NCI-H526 treated with DMSO at 0.1 percent for 48 hours (cell line): Measurements from ENCODE around the gene PPFIBP2.
"Not testable (repeated sequence)": the region's sequence is repeated elsewhere in the genome, so short reads cannot be mapped to it uniquely, and the experiment has no call there.

ENCODE experiments used
- DNase-seq: peaks from one replicate; lab custom pipeline; 2025; lab: John Stamatoyannopoulos, UW

Gene PPFIBP2

GRCh38 chr11:7499081-7499480 is 14.7 kb upstream of the PPFIBP2 start:
- DNase-seq = no peak

GRCh38 chr11:7500251-7500650 is 13.5 kb upstream of the PPFIBP2 start:
- DNase-seq = no peak

- no peak for DNase-seq
Observed at GRCh38 chr11:7501251-7501650, 12.5 kb upstream of the PPFIBP2 start.

- no peak for DNase-seq
Observed at GRCh38 chr11:7501894-7502293, 11.9 kb upstream of the PPFIBP2 start.

- DNase-seq = no peak
Observed at GRCh38 chr11:7506243-7506642, 7.6 kb upstream of the PPFIBP2 start.

GRCh38 chr11:7508087-7508486 is 5.7 kb upstream of the PPFIBP2 start:
- no peak for DNase-seq

GRCh38 chr11:7509966-7510365 is 3.8 kb upstream of the PPFIBP2 start:
- DNase-seq = no peak

- no peak for DNase-seq
Observed at GRCh38 chr11:7511401-7511800, 2.4 kb upstream of the PPFIBP2 start.

- no peak for DNase-seq
Observed at GRCh38 chr11:7512525-7513233, 1.1 kb upstream of the PPFIBP2 start.

GRCh38 chr11:7514099-7514591 is 346 bp downstream of the PPFIBP2 start:
- DNase-seq = peak; percentile 47

- DNase-seq = no peak
Observed at GRCh38 chr11:7515447-7515886, 1.7 kb downstream of the PPFIBP2 start.

- no peak for DNase-seq
Observed at GRCh38 chr11:7516475-7516874, 2.7 kb downstream of the PPFIBP2 start.

GRCh38 chr11:7517743-7518142 is 3.9 kb downstream of the PPFIBP2 start:
- DNase-seq = not testable (repeated sequence)

- DNase-seq = no peak
Observed at GRCh38 chr11:7518811-7519562, 5.2 kb downstream of the PPFIBP2 start.

- no peak for DNase-seq
Observed at GRCh38 chr11:7520011-7520942, 6.5 kb downstream of the PPFIBP2 start.

GRCh38 chr11:7520981-7521487 is 7.2 kb downstream of the PPFIBP2 start:
- DNase-seq = no peak

GRCh38 chr11:7522121-7522520 is 8.3 kb downstream of the PPFIBP2 start:
- no peak for DNase-seq

- no peak for DNase-seq
Observed at GRCh38 chr11:7522546-7522945, 8.7 kb downstream of the PPFIBP2 start.

- DNase-seq = no peak
Observed at GRCh38 chr11:7523416-7524210, 9.8 kb downstream of the PPFIBP2 start.

- peak; percentile 71 for DNase-seq
Observed at GRCh38 chr11:7524462-7525235, 10.8 kb downstream of the PPFIBP2 start.
